H1 (cell line): ENCODE data around the gene EPX. TPM values are rescaled to one million over a fixed set of nuclear protein-coding genes. Genes with fewer than 3 reads are reported as not detected.

ENCODE experiments used
- CTCF ChIA-PET: fragments of 300-600 bp; sonication (Branson Sonifier 250); formaldehyde crosslinking; loops from one replicate; lab custom pipeline; 2021; ENCODE audit not compliant: partially characterized antibody; lab: Charles Lee
- POLR2A ChIA-PET: fragments of 300-600 bp; sonication (Branson Sonifier 250); formaldehyde crosslinking; loops from one replicate; lab custom pipeline; 2021; ENCODE audit warnings: inconsistent platforms; ENCODE audit not compliant: partially characterized antibody; lab: Charles Lee
- DNase-seq, 2 experiments: peaks; one replicate each; pipeline versions ENCODE4 v3.0.0 to v3.0.0-alpha.2; 2010 to 2022; ENCODE audit warnings: low spot score in 2 of 2, low read depth in 1 of 2, mixed read lengths in 1 of 2
- FAIRE-seq: peaks from 2 replicates; lab custom pipeline; 2011; peaks lifted over from hg19 to GRCh38; lab: Jason Lieb, UNC
- H2AFZ ChIP-seq: 2 replicates; pipeline ENCODE4 v1.8.1; 2012; ENCODE audit warnings: low read length, inconsistent platforms
- H2AK5ac ChIP-seq: 2 replicates; pipeline ENCODE4 v1.6.1; 2013; ENCODE audit warnings: low read depth, low read length
- H2BK120ac ChIP-seq: replicated peaks from 2 replicates; pipeline ENCODE3; 2013; ENCODE audit warnings: low read depth, low read length, inconsistent platforms
- H2BK12ac ChIP-seq: 2 replicates; pipeline ENCODE4 v1.6.1; 2013; ENCODE audit warnings: low read depth, low read length
- H2BK15ac ChIP-seq: 2 replicates; pipeline ENCODE4 v1.6.1; 2013; ENCODE audit warnings: low read length
- H2BK20ac ChIP-seq: 2 replicates; pipeline ENCODE4 v1.6.1; 2013; ENCODE audit warnings: low read length
- H2BK5ac ChIP-seq: 2 replicates; pipeline ENCODE4 v1.6.1; 2013; ENCODE audit warnings: low read depth, low read length
- H3K14ac ChIP-seq: 2 replicates; pipeline ENCODE4 v1.6.1; 2013; ENCODE audit warnings: inconsistent platforms; ENCODE audit not compliant: insufficient read length
- H3K18ac ChIP-seq: 2 replicates; pipeline ENCODE4 v1.6.1; 2013; ENCODE audit warnings: low read length; ENCODE audit errors: extremely low read depth
- H3K23ac ChIP-seq: 2 replicates; pipeline ENCODE4 v1.6.1; 2013; ENCODE audit warnings: inconsistent platforms; ENCODE audit not compliant: insufficient read length
- H3K23me2 ChIP-seq: 2 replicates; pipeline ENCODE4 v1.6.1; 2013; ENCODE audit warnings: low read depth, low read length
- H3K27ac ChIP-seq: 2 replicates; pipeline ENCODE4 v1.6.1; 2011; ENCODE audit warnings: low read depth, low read length, inconsistent platforms
- H3K27me3 ChIP-seq, 4 experiments: replicated peaks in 1 of 4; 1 replicate in 1 of 4; 2 replicates in 3 of 4; pipeline versions ENCODE4 v1.6.1 to v1.8.1; 2011 to 2013; ENCODE audit warnings: low read length in 3 of 4, mild to moderate bottlenecking in 3 of 4, inconsistent platforms in 2 of 4, mixed read lengths in 2 of 4, moderate library complexity in 1 of 4; ENCODE audit not compliant: control insufficient read depth in 3 of 4, insufficient read depth in 3 of 4; ENCODE audit errors: extremely low read depth in 1 of 4
- H3K36me3 ChIP-seq, 4 experiments: 2 replicates each; pipeline versions ENCODE4 v1.6.1 to v1.8.1; 2011 to 2013; ENCODE audit warnings: mild to moderate bottlenecking in 4 of 4, low read length in 3 of 4, moderate library complexity in 2 of 4, control low read depth in 1 of 4, inconsistent platforms in 1 of 4; ENCODE audit not compliant: insufficient read depth in 4 of 4, control insufficient read depth in 2 of 4
- H3K4ac ChIP-seq: replicated peaks from 2 replicates; pipeline ENCODE3; 2013; ENCODE audit warnings: low read length, low read depth, mixed read lengths, inconsistent platforms; ENCODE audit not compliant: insufficient read length
- H3K4me1 ChIP-seq, 4 experiments: replicated peaks in 1 of 4; 1 replicate in 1 of 4; 2 replicates in 3 of 4; pipeline versions ENCODE4 v1.6.1 to v1.8.1; 2011 to 2013; ENCODE audit warnings: low read length in 3 of 4, inconsistent platforms in 2 of 4, mixed read lengths in 1 of 4; ENCODE audit not compliant: insufficient read depth in 4 of 4, control insufficient read depth in 3 of 4
- H3K4me2 ChIP-seq, 2 experiments: 2 replicates each; pipeline versions ENCODE4 v1.6.1 to v1.8.1; 2011 to 2013; ENCODE audit warnings: low read depth in 2 of 2, low read length in 2 of 2, control low read depth in 1 of 2, inconsistent platforms in 1 of 2, mild to moderate bottlenecking in 1 of 2; ENCODE audit not compliant: insufficient read depth in 1 of 2
- H3K4me3 ChIP-seq, 4 experiments: fragments of 200-600, 300-600 bp in 1 of 4; sonication (generic), shearing (Covaris generic), sonication (Bioruptor Twin) in 1 of 4; 2 replicates each; pipeline versions ENCODE4 v1.5.1 to v1.8.1; 2011 to 2016; ENCODE audit warnings: low read length in 4 of 4, low read depth in 3 of 4, control low read depth in 2 of 4, inconsistent platforms in 2 of 4, mild to moderate bottlenecking in 2 of 4, mixed read lengths in 1 of 4, moderate library complexity in 1 of 4; ENCODE audit not compliant: insufficient read depth in 2 of 4; ENCODE audit errors: extremely low read depth in 1 of 4
- H3K56ac ChIP-seq: replicated peaks from 2 replicates; pipeline ENCODE3; 2013; ENCODE audit warnings: low read depth, mild to moderate bottlenecking, mixed read lengths, low read length, inconsistent platforms; ENCODE audit not compliant: insufficient read length
- H3K79me1 ChIP-seq: 2 replicates; pipeline ENCODE4 v1.6.1; 2013; ENCODE audit warnings: low read depth, low read length, control low read depth
- H3K79me2 ChIP-seq, 2 experiments: 2 replicates each; pipeline versions ENCODE4 v1.6.1 to v1.8.1; 2012 to 2013; ENCODE audit warnings: low read length in 2 of 2, mild to moderate bottlenecking in 2 of 2, inconsistent platforms in 1 of 2; ENCODE audit not compliant: insufficient read depth in 2 of 2, control insufficient read depth in 1 of 2
- H3K9ac ChIP-seq, 4 experiments: replicated peaks in 1 of 4; 1 replicate in 1 of 4; 2 replicates in 3 of 4; pipeline versions ENCODE4 v1.6.1 to v1.8.1; 2011 to 2013; ENCODE audit warnings: low read depth in 3 of 4, low read length in 3 of 4, control low read depth in 2 of 4, mild to moderate bottlenecking in 2 of 4, moderate library complexity in 2 of 4, inconsistent platforms in 1 of 4; ENCODE audit errors: extremely low read depth in 1 of 4
- H3K9me3 ChIP-seq, 2 experiments: 2 replicates each; pipeline versions ENCODE4 v1.6.1 to v1.8.1; 2012 to 2013; ENCODE audit warnings: mild to moderate bottlenecking in 2 of 2, moderate library complexity in 2 of 2, control low read depth in 1 of 2, inconsistent platforms in 1 of 2, low read depth in 1 of 2, low read length in 1 of 2, mixed read lengths in 1 of 2; ENCODE audit not compliant: insufficient read depth in 2 of 2
- H4K20me1 ChIP-seq, 2 experiments: replicated peaks in 1 of 2; 2 replicates each; pipeline versions ENCODE3 to v1.8.1; 2011 to 2013; ENCODE audit warnings: inconsistent platforms in 2 of 2, low read length in 2 of 2, mild to moderate bottlenecking in 1 of 2; ENCODE audit not compliant: insufficient read depth in 2 of 2, control insufficient read depth in 1 of 2
- H4K5ac ChIP-seq: 2 replicates; pipeline ENCODE4 v1.6.1; 2013; ENCODE audit warnings: low read length, low read depth, mixed read lengths, inconsistent platforms; ENCODE audit not compliant: insufficient read length
- H4K8ac ChIP-seq: 2 replicates; pipeline ENCODE4 v1.8.0; 2013; ENCODE audit warnings: mild to moderate bottlenecking, moderate library complexity, low read length, inconsistent platforms; ENCODE audit not compliant: insufficient read depth; ENCODE audit errors: extremely low read depth
- H4K91ac ChIP-seq: replicated peaks from 2 replicates; pipeline ENCODE3; 2013; ENCODE audit warnings: low read length, mixed read lengths, inconsistent platforms; ENCODE audit not compliant: insufficient read length
- JUN ChIP-seq: IDR thresholded peaks from 2 replicates; pipeline ENCODE4 v1.6.1; 2011; ENCODE audit warnings: low read depth, mild to moderate bottlenecking, improper control_type of control experiment, low read length
- KDM4A ChIP-seq: IDR thresholded peaks from one replicate; pipeline ENCODE4 v1.7.1; 2012; ENCODE audit warnings: low read depth, mild to moderate bottlenecking, moderate library complexity, low read length, inconsistent platforms; ENCODE audit not compliant: severe bottlenecking
- MAFK ChIP-seq: IDR thresholded peaks from 2 replicates; pipeline ENCODE4 v1.6.1; 2012; ENCODE audit warnings: low read depth, mild to moderate bottlenecking, improper control_type of control experiment, low read length
- RAD21 ChIP-seq, 2 experiments: IDR thresholded peaks in 1 of 2; conservative IDR thresholded peaks in 1 of 2; 2 replicates each; pipeline ENCODE4 v1.6.1; 2011; ENCODE audit warnings: low read depth in 2 of 2, low read length in 2 of 2, improper control_type of control experiment in 1 of 2, inconsistent platforms in 1 of 2, mild to moderate bottlenecking in 1 of 2, moderate library complexity in 1 of 2
- polyA plus RNA-seq, 7 experiments: library from polyadenylated mRNA; depleted of rRNA in 3 of 7; stranded (reverse) in 5 of 7; unstranded in 2 of 7; fragments of >200 nt in 5 of 7; fragments of 200-250 nt in 2 of 7; gene quantifications; 1 replicate in 5 of 7; 2 replicates in 1 of 7; 4 replicates in 1 of 7; pipeline versions ENCODE4 v1.2.1 to v1.2.3, GENCODE V29; 2011 to 2013; ENCODE audit warnings: missing spikeins in 2 of 7, mixed read lengths in 2 of 7
- total RNA-seq: library from RNA; stranded (reverse); fragmentation: NEBNext Ultra II Directional; extraction: Animal tissue kit (Norgen Biotek cat#: 25700); gene quantifications from 2 replicates; pipeline ENCODE4 v1.2.1, GENCODE V29; 2021

EPX gene
- total and polyA plus RNA-seq, 2 of the 8 experiments (the other 6 are each of a cell fraction or from before 2014, with no cell fraction given): not detected

GRCh38 chr17:58153671-58154070, 38.9 kb upstream of the EPX start:
- DNase-seq: no peak
- no peak for FAIRE-seq
- CTCF ChIA-PET: interaction anchor here (1.0 to 1.8 kb wide), 4 partner anchors 15 to 118 kb away, joined by 3 to 9 read pairs (median 4); no protein-coding TSS in a partner anchor
- Histone ChIP-seq H4K8ac (peak overlapping the region; percentile 16; the same call in 1 of the 2 replicates), H2BK12ac (no peak overlapping the region), H3K9ac (no peak overlapping the region), H4K5ac (no peak overlapping the region), H3K36me3 (no peaks in the 10 kb centered on the region), H3K18ac (no peak overlapping the region), H3K9me3 (no peaks in the 10 kb centered on the region), H3K79me2 (no peaks in the 10 kb centered on the region), H2BK20ac (no peak overlapping the region), H3K4me3 (no peak overlapping the region), H3K56ac (no peak overlapping the region), H4K20me1 (no peaks in the 10 kb centered on the region), H3K23me2 (peaks cover 9% of the 10 kb centered on the region), H2AK5ac (no peak overlapping the region), H3K27ac (no peak overlapping the region), H2BK15ac (no peak overlapping the region), H3K4ac (no peak overlapping the region), H2BK120ac (no peak overlapping the region), H2BK5ac (no peak overlapping the region), H3K27me3 (peaks cover 0 to 12% (median 5%) of the 10 kb centered on the region in 4 experiments; a peak in 5 of 7 replicates), H3K14ac (no peak overlapping the region), H2AFZ (no peak overlapping the region), H3K23ac (no peak overlapping the region), H3K79me1 (no peaks in the 10 kb centered on the region), H4K91ac (no peak overlapping the region), H3K4me1 (peaks cover 0 to 10% (median 2%) of the 10 kb centered on the region in 4 experiments; a peak in 3 of 7 replicates), H3K4me2 (no peak overlapping the region)
- TF ChIP-seq RAD21 (IDR thresholded peaks at IDR 0.05 in 1 of 2, conservative IDR thresholded peaks at IDR 0.05 in 1 of 2; ENCODE audit: low read depth in 2 of 2, low read length in 2 of 2) (no peak), MAFK (no peak), KDM4A (no peak), JUN (no peak)
- POLR2A ChIA-PET: no interaction called here
